ENCODE data around the gene CHST6. TPM values are rescaled to one million over a fixed set of nuclear protein-coding genes. Genes with fewer than 3 reads are reported as not detected.
"Not testable (repeated sequence)": the region's sequence is repeated elsewhere in the genome, so short reads cannot be mapped to it uniquely, and the experiment has no call there.

The CHST6 gene
- total RNA-seq, 1 donor: not detected

DNA sequence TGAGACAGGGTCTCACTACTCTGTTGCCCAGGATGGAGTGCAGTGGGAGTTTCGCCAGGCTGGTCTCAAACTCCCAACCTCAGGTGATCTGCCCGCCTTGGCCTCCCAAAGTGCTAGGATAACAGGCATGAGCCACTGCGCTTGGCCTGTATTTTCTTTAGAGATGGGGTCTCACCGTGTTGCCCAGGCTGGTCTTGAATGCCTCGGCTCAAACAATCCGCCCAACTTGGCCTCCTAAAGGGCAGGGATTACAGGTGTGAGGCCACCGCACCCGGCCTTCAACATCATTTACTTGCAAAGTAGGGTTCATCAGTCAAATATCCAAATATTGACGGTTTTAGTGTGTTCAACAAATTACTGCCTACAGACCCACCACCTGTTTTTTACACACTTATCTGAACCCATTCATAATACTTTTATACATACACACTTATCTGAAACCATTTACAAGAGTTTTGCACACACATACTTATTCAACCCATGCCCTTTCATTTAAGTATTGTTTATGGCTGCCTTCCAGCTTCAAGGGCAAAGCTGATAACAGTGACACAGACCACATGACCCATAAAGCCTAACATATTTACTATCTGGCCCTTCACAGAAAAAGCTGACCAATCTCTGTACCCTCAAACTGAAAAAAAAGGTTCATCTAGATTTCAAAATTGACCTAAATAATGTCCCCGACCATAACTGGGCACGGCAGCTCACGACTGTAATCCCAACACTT lies 42.6 kb downstream of the CHST6 start:
- H3K9me3 ChIP-seq (ENCODE audit: low read depth, low read length): no peaks in the 10 kb centered on the region
- no peak overlapping the region for H3K4me3 ChIP-seq (ENCODE audit: low read length)
- H3K27me3 ChIP-seq (ENCODE audit: insufficient read depth, low read length): no peaks in the 10 kb centered on the region
- H3K4me1 ChIP-seq (ENCODE audit: insufficient read depth, low read length): no peaks in the 10 kb centered on the region

GRCh38 chr16:75446416-75446815 lies 48.8 kb downstream of the CHST6 start:
- Histone ChIP-seq H3K4me1 (ENCODE audit: insufficient read depth, low read length) (no peaks in the 10 kb centered on the region), H3K4me3 (ENCODE audit: low read length) (no peak overlapping the region)

DNA sequence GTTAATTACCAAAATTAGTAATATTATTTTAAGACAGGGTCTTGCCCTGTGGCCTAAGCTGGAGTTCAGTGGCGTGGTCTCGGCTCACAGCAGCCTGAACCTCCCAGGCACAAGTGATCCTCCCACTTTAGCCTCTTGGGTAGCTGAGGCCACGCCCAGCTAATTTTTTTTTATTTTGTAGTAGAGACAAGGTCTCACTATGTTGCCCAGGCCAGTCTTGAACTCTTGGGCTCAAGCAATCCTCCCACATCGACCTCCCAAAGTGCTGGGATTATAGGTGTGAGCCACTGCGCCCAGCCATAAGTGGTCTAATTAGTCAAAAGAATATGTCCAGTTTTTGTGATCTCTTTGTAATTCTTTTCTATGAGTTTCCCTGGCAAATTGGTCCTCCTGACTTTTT lies 49.9 kb downstream of the CHST6 start:
- Histone ChIP-seq H3K27me3 (ENCODE audit: insufficient read depth, low read length) (no peaks in the 10 kb centered on the region), H3K4me1 (ENCODE audit: insufficient read depth, low read length) (no peaks in the 10 kb centered on the region), H3K4me3 (ENCODE audit: low read length) (no peak overlapping the region), H3K9me3 (ENCODE audit: low read depth, low read length) (no peaks in the 10 kb centered on the region)

More at GRCh38 chr16:75446416-75446815, 48.8 kb downstream of the CHST6 start:
- H3K9me3 ChIP-seq (ENCODE audit: low read depth, low read length): no peaks in the 10 kb centered on the region
- no peaks in the 10 kb centered on the region for H3K27me3 ChIP-seq (ENCODE audit: insufficient read depth, low read length)

DNA sequence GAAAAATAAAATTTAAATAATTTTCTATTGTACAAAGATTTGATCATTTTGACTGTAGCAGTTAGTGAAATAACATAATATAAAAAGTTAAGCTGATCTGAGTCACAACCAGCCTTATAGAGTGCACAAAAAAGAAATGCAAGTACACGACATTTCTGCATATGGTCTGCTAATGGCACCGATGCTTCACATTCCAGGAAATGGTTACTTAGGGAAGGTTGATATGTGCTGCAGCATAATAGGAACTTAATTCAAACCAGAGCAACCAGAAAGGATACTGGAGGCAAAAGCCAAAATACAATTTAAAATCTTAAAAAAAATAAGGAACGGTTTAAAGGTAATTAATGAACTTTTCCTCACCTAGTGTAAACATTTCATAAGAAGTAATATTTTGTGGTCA lies 51.9 kb downstream of the CHST6 start:
- H3K9me3 ChIP-seq (ENCODE audit: low read depth, low read length): no peaks in the 10 kb centered on the region
- no peaks in the 10 kb centered on the region for H3K27me3 ChIP-seq (ENCODE audit: insufficient read depth, low read length)
- H3K4me3 ChIP-seq (ENCODE audit: low read length): no peak overlapping the region
- H3K4me1 ChIP-seq (ENCODE audit: insufficient read depth, low read length): no peaks in the 10 kb centered on the region

DNA sequence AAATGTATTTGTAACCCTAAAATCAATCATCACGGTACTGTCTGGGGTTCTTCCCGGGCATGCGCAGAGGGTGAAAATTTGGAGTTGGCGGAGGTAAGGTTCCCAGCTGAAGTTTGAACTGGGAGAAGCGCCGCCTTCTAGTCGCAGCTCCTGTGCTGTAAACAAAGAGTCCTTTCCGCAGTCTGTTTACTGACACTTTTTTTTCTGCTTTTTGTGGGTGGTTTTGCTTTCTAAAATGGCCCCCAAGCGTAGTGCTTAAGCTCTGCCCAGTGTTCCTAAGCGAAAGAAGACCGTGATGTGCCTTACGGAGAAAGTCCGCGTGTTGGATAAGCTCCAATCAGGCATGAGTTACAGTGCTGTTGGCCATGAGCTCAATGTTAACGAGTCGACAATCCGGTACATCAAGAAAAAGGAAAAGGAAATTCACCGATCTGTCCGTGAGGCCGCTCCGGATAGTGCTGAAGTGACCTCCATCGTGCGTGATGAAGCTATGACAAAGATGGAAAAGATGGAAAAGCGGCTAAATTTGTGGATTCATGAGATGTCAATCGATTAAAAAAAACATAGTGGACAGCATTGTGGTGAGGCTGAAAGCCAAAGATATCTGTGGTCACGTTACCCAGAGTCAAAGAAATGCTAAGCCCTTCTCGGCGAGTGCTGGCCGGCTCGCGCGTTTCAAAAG lies 61.4 kb downstream of the CHST6 start:
- no peaks in the 10 kb centered on the region for H3K27me3 ChIP-seq (ENCODE audit: insufficient read depth, low read length)
- peaks cover 20% of the 10 kb centered on the region for H3K4me1 ChIP-seq (ENCODE audit: insufficient read depth, low read length)
- H3K4me3 ChIP-seq (ENCODE audit: low read length): peak overlapping the region; percentile 88
- no peaks in the 10 kb centered on the region for H3K9me3 ChIP-seq (ENCODE audit: low read depth, low read length)

- Histone ChIP-seq H3K4me3 (ENCODE audit: low read length) (peak within 1 kb of the TSS; percentile 88), H3K27me3 (ENCODE audit: insufficient read depth, low read length) (no peaks in the 10 kb centered on the region), H3K9me3 (ENCODE audit: low read depth, low read length) (no peaks in the 10 kb centered on the region), H3K4me1 (ENCODE audit: insufficient read depth, low read length) (peaks cover 20% of the 10 kb centered on the region)
Measured at GRCh38 chr16:75432828-75433731, 62.2 kb downstream of the CHST6 start, which contains the start of gene CFDP1. CFDP1 (minus strand) TSS chr16:75433503; CDS start chr16:75433352, 151 bp downstream.

DNA sequence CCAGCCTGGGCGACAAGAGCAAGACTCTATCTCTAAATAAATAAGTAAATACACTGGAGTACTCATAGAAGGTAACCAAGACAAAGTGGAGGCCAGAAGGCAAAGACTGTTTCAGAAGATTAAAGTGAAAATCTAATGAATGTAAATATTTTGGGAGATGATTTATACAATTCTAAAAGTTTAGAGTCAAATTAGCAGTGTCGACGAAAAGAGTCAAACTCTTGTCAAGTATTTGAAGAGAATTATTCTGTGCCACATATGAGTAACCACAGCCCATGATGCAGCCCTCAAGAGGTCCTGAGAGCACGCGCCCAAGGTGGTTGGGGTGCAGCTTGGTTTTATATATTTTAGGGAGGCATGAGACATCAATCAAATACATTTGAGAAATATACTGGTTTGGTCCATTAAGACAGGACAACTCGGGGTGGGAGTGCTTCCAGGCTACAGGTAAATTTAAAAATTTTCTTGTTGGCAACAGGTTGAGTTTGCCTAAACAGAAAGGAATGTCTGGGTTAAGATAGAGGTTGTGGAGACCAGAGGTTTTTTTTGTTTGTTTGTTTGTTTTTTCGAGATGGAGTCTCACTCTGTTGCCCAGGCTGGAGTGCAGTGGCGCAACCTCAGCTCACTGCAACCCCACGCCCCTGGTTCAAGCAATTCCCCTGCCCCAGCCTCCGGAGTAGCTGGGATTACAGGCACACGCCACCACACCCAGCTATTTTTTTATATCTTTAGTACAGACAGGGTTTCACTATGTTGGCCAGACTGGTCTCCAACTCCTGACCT lies 65.4 kb downstream of the CHST6 start:
- Histone ChIP-seq H3K27me3 (ENCODE audit: insufficient read depth, low read length) (no peaks in the 10 kb centered on the region), H3K4me3 (ENCODE audit: low read length) (no peak overlapping the region), H3K9me3 (ENCODE audit: low read depth, low read length) (no peaks in the 10 kb centered on the region), H3K4me1 (ENCODE audit: insufficient read depth, low read length) (peaks cover 20% of the 10 kb centered on the region)

DNA sequence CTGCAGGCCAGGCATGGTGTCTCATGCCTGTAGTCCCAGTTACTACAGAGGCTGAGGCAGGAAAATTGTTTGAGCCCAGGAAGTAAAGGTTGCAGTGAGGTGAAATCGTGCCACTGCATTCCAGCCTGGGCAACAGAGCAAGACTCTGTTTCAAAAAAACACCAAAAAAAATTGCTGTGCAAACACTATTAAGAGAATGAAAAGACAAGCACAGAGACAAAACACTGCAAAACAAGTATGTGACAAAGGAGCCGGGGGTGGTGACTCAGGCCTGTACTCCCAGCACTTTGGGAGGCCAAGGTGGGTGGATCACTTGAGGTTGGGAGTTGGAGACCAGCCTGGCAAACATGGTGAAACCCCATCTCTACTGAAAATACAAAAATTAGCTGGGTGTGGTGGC lies 68.7 kb downstream of the CHST6 start:
- not testable (repeated sequence) for H3K4me3 ChIP-seq (ENCODE audit: low read length); H3K9me3 ChIP-seq (ENCODE audit: low read depth, low read length); H3K4me1 ChIP-seq (ENCODE audit: insufficient read depth, low read length); H3K27me3 ChIP-seq (ENCODE audit: insufficient read depth, low read length)

- not testable (repeated sequence) for H3K4me3 ChIP-seq (ENCODE audit: low read length); H3K27me3 ChIP-seq (ENCODE audit: insufficient read depth, low read length); H3K9me3 ChIP-seq (ENCODE audit: low read depth, low read length)
- peaks cover 10% of the 10 kb centered on the region for H3K4me1 ChIP-seq (ENCODE audit: insufficient read depth, low read length)
Measured at GRCh38 chr16:75424105-75424762, 71.0 kb downstream of the CHST6 start.

DNA sequence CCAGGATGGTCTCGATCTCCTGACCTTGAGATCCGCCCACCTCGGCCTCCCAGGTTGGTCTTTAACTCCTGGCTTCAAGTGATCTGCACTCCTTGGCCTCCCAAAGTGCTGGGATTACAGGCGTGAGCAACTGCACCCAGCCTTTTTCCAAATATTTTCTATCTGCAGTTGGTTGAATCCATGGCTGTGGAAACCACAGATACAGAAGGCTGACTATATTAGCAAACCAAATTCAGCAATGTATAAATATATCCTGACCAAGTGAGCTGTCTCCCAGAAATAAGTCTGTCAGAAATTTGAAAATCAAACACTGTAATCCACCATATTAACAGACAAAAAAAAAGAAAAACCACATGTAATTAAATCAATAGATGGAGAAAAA lies 71.5 kb downstream of the CHST6 start:
- peaks cover 10% of the 10 kb centered on the region for H3K4me1 ChIP-seq (ENCODE audit: insufficient read depth, low read length)
- no peaks in the 10 kb centered on the region for H3K27me3 ChIP-seq (ENCODE audit: insufficient read depth, low read length)
- no peaks in the 10 kb centered on the region for H3K9me3 ChIP-seq (ENCODE audit: low read depth, low read length)
- no peak overlapping the region for H3K4me3 ChIP-seq (ENCODE audit: low read length)

Other genes with a start within 250 kb of the CHST6 start
- 0.10 TPM for gene BCAR1, start 243.8 kb downstream of the CHST6 start, total RNA-seq
- 23.3 TPM for gene CFDP1, start 61.9 kb downstream of the CHST6 start, total RNA-seq
- 52.9 TPM for gene TMEM170A, start 30.8 kb downstream of the CHST6 start, total RNA-seq
- under 0.01 TPM for gene CHST5, start 40.7 kb upstream of the CHST6 start, total RNA-seq
- 2.5 TPM for gene TMEM231, start 60.8 kb upstream of the CHST6 start, total RNA-seq
- gene GABARAPL2, start 70.9 kb upstream of the CHST6 start, total RNA-seq: 45.1 TPM
- gene ADAT1, start 127.8 kb upstream of the CHST6 start, total RNA-seq: 52.5 TPM
- gene KARS1, start 152.2 kb upstream of the CHST6 start, total RNA-seq: 167 TPM
- 91.1 TPM for gene TERF2IP, start 152.3 kb upstream of the CHST6 start, total RNA-seq
- gene CPHXL2, start 181.6 kb upstream of the CHST6 start, total RNA-seq: not detected
- 0.21 TPM for gene DUXB, start 206.0 kb upstream of the CHST6 start, total RNA-seq
- gene CPHXL, start 231.0 kb upstream of the CHST6 start, total RNA-seq: not detected

Measured in mononuclear cell (primary cell).